K562 (cell line): ENCODE data around the gene GAPVD1.

Experiments
- CTCF ChIP-seq, 3 experiments: IDR thresholded peaks in 2 of 3; conservative IDR thresholded peaks in 1 of 3; 2 replicates each; pipeline ENCODE4 v1.5.1; 2011 to 2012; ENCODE audit warnings: low read length in 3 of 3, mild to moderate bottlenecking in 3 of 3, control low read depth in 2 of 3, improper control_type of control experiment in 1 of 3, inconsistent platforms in 1 of 3, low read depth in 1 of 3, mixed read lengths in 1 of 3, moderate library complexity in 1 of 3; ENCODE audit not compliant: insufficient read depth in 2 of 3
- FOSL1 ChIP-seq: fragments of 200-800 bp; sonication (Bioruptor generic); conservative IDR thresholded peaks from 2 replicates; pipeline ENCODE4 v1.6.1; 2016; ENCODE audit warnings: missing genetic modification characterization, missing compliant biosample characterization
- HLTF ChIP-seq: fragments of 450-650 bp; IDR thresholded peaks from 2 replicates; pipeline ENCODE4 v1.6.1; 2016
- HMGXB4 ChIP-seq: sonication (generic); formaldehyde crosslinking; IDR thresholded peaks from 2 replicates; pipeline ENCODE4 v1.8.1; 2023; ENCODE audit warnings: mild to moderate bottlenecking, missing genetic modification reagents
- MAX ChIP-seq: sonication (generic); formaldehyde crosslinking; IDR thresholded peaks from 2 replicates; pipeline ENCODE4 v1.9.0; 2022; ENCODE audit warnings: mild to moderate bottlenecking, missing genetic modification reagents
- NR3C1 ChIP-seq: sonication (generic); formaldehyde crosslinking; IDR thresholded peaks from 2 replicates; pipeline ENCODE4 v1.8.1; 2022; ENCODE audit warnings: missing genetic modification reagents
- POLR2A ChIP-seq: fragments of 450-650 bp; conservative IDR thresholded peaks from 2 replicates; pipeline ENCODE4 v1.6.1; 2016
- RAD21 ChIP-seq, 2 experiments: fragments of 250-450 bp in 1 of 2; fragments of 450-650 bp in 1 of 2; sonication (Bioruptor Pico) in 1 of 2; formaldehyde crosslinking in 1 of 2; IDR thresholded peaks in 1 of 2; conservative IDR thresholded peaks in 1 of 2; 2 replicates each; pipeline versions ENCODE4 v1.4.0 to v1.8.0; 2020 to 2022; ENCODE audit warnings: mild to moderate bottlenecking in 2 of 2, moderate library complexity in 1 of 2
- SMC3 ChIP-seq: conservative IDR thresholded peaks from 2 replicates; pipeline ENCODE4 v1.6.1; 2011; ENCODE audit warnings: low read depth, low read length, improper control_type of control experiment; ENCODE audit not compliant: insufficient read depth
- SPI1 ChIP-seq: IDR thresholded peaks from 2 replicates; pipeline ENCODE4 v1.6.1; 2011; ENCODE audit warnings: low read depth, low read length, control low read depth, borderline replicate concordance
- TBL1XR1 ChIP-seq, 2 experiments: IDR thresholded peaks; 2 replicates each; pipeline ENCODE4 v1.6.1; 2012; ENCODE audit warnings: improper control_type of control experiment in 2 of 2, low read length in 2 of 2, mild to moderate bottlenecking in 1 of 2

- no peak for TF ChIP-seq POLR2A
- TF ChIP-seq MAX (CRISPR knock-in tag) = no peak
- no peak for TF ChIP-seq HMGXB4 (CRISPR knock-in tag)
- no peak for TF ChIP-seq CTCF (IDR thresholded peaks at IDR 0.05 in 2 of 3, conservative IDR thresholded peaks at IDR 0.05 in 1 of 3; ENCODE audit: insufficient read depth in 2 of 3, low read depth in 1 of 3, low read length in 3 of 3)
- TF ChIP-seq RAD21 (CRISPR knock-in tag; conservative IDR thresholded peaks at IDR 0.05 in 1 of 2, IDR thresholded peaks at IDR 0.05 in 1 of 2) = no peak
- no peak for TF ChIP-seq TBL1XR1 (IDR thresholded peaks at IDR 0.05; ENCODE audit: low read length in 2 of 2)
- TF ChIP-seq SMC3 = no peak
- TF ChIP-seq SPI1 = no peak
- no peak for TF ChIP-seq FOSL1
- no peak for TF ChIP-seq NR3C1 (CRISPR knock-in tag)
- no peak for TF ChIP-seq HLTF
Observed at GRCh38 chr9:125254231-125254630, 7.4 kb upstream of the GAPVD1 start.
